H1 (cell line): ENCODE results near the gene MYO1A. TPM values are rescaled to one million over a fixed set of nuclear protein-coding genes. Genes with fewer than 3 reads are reported as not detected.

Source experiments
- CTCF ChIA-PET: fragments of 300-600 bp; sonication (Branson Sonifier 250); formaldehyde crosslinking; loops from one replicate; lab custom pipeline; 2021; ENCODE audit not compliant: partially characterized antibody; lab: Charles Lee
- POLR2A ChIA-PET: fragments of 300-600 bp; sonication (Branson Sonifier 250); formaldehyde crosslinking; loops from one replicate; lab custom pipeline; 2021; ENCODE audit warnings: inconsistent platforms; ENCODE audit not compliant: partially characterized antibody; lab: Charles Lee
- DNase-seq, 2 experiments: peaks; one replicate each; pipeline versions ENCODE4 v3.0.0 to v3.0.0-alpha.2; 2010 to 2022; ENCODE audit warnings: low spot score in 2 of 2, low read depth in 1 of 2, mixed read lengths in 1 of 2
- FAIRE-seq: peaks from 2 replicates; lab custom pipeline; 2011; peaks lifted over from hg19 to GRCh38; lab: Jason Lieb, UNC
- H2AFZ ChIP-seq: 2 replicates; pipeline ENCODE4 v1.8.1; 2012; ENCODE audit warnings: low read length, inconsistent platforms
- H2AK5ac ChIP-seq: 2 replicates; pipeline ENCODE4 v1.6.1; 2013; ENCODE audit warnings: low read depth, low read length
- H2BK120ac ChIP-seq: replicated peaks from 2 replicates; pipeline ENCODE3; 2013; ENCODE audit warnings: low read depth, low read length, inconsistent platforms
- H2BK12ac ChIP-seq: 2 replicates; pipeline ENCODE4 v1.6.1; 2013; ENCODE audit warnings: low read depth, low read length
- H2BK15ac ChIP-seq: 2 replicates; pipeline ENCODE4 v1.6.1; 2013; ENCODE audit warnings: low read length
- H2BK20ac ChIP-seq: 2 replicates; pipeline ENCODE4 v1.6.1; 2013; ENCODE audit warnings: low read length
- H2BK5ac ChIP-seq: 2 replicates; pipeline ENCODE4 v1.6.1; 2013; ENCODE audit warnings: low read depth, low read length
- H3K14ac ChIP-seq: 2 replicates; pipeline ENCODE4 v1.6.1; 2013; ENCODE audit warnings: inconsistent platforms; ENCODE audit not compliant: insufficient read length
- H3K18ac ChIP-seq: 2 replicates; pipeline ENCODE4 v1.6.1; 2013; ENCODE audit warnings: low read length; ENCODE audit errors: extremely low read depth
- H3K23ac ChIP-seq: 2 replicates; pipeline ENCODE4 v1.6.1; 2013; ENCODE audit warnings: inconsistent platforms; ENCODE audit not compliant: insufficient read length
- H3K23me2 ChIP-seq: 2 replicates; pipeline ENCODE4 v1.6.1; 2013; ENCODE audit warnings: low read depth, low read length
- H3K27ac ChIP-seq: 2 replicates; pipeline ENCODE4 v1.6.1; 2011; ENCODE audit warnings: low read depth, low read length, inconsistent platforms
- H3K27me3 ChIP-seq, 4 experiments: replicated peaks in 1 of 4; 1 replicate in 1 of 4; 2 replicates in 3 of 4; pipeline versions ENCODE4 v1.6.1 to v1.8.1; 2011 to 2013; ENCODE audit warnings: low read length in 3 of 4, mild to moderate bottlenecking in 3 of 4, inconsistent platforms in 2 of 4, mixed read lengths in 2 of 4, moderate library complexity in 1 of 4; ENCODE audit not compliant: control insufficient read depth in 3 of 4, insufficient read depth in 3 of 4; ENCODE audit errors: extremely low read depth in 1 of 4
- H3K36me3 ChIP-seq, 4 experiments: 2 replicates each; pipeline versions ENCODE4 v1.6.1 to v1.8.1; 2011 to 2013; ENCODE audit warnings: mild to moderate bottlenecking in 4 of 4, low read length in 3 of 4, moderate library complexity in 2 of 4, control low read depth in 1 of 4, inconsistent platforms in 1 of 4; ENCODE audit not compliant: insufficient read depth in 4 of 4, control insufficient read depth in 2 of 4
- H3K4ac ChIP-seq: replicated peaks from 2 replicates; pipeline ENCODE3; 2013; ENCODE audit warnings: low read length, low read depth, mixed read lengths, inconsistent platforms; ENCODE audit not compliant: insufficient read length
- H3K4me1 ChIP-seq, 4 experiments: replicated peaks in 1 of 4; 1 replicate in 1 of 4; 2 replicates in 3 of 4; pipeline versions ENCODE4 v1.6.1 to v1.8.1; 2011 to 2013; ENCODE audit warnings: low read length in 3 of 4, inconsistent platforms in 2 of 4, mixed read lengths in 1 of 4; ENCODE audit not compliant: insufficient read depth in 4 of 4, control insufficient read depth in 3 of 4
- H3K4me2 ChIP-seq, 2 experiments: 2 replicates each; pipeline versions ENCODE4 v1.6.1 to v1.8.1; 2011 to 2013; ENCODE audit warnings: low read depth in 2 of 2, low read length in 2 of 2, control low read depth in 1 of 2, inconsistent platforms in 1 of 2, mild to moderate bottlenecking in 1 of 2; ENCODE audit not compliant: insufficient read depth in 1 of 2
- H3K4me3 ChIP-seq, 4 experiments: fragments of 200-600, 300-600 bp in 1 of 4; sonication (generic), shearing (Covaris generic), sonication (Bioruptor Twin) in 1 of 4; 2 replicates each; pipeline versions ENCODE4 v1.5.1 to v1.8.1; 2011 to 2016; ENCODE audit warnings: low read length in 4 of 4, low read depth in 3 of 4, control low read depth in 2 of 4, inconsistent platforms in 2 of 4, mild to moderate bottlenecking in 2 of 4, mixed read lengths in 1 of 4, moderate library complexity in 1 of 4; ENCODE audit not compliant: insufficient read depth in 2 of 4; ENCODE audit errors: extremely low read depth in 1 of 4
- H3K56ac ChIP-seq: replicated peaks from 2 replicates; pipeline ENCODE3; 2013; ENCODE audit warnings: low read depth, mild to moderate bottlenecking, mixed read lengths, low read length, inconsistent platforms; ENCODE audit not compliant: insufficient read length
- H3K79me1 ChIP-seq: 2 replicates; pipeline ENCODE4 v1.6.1; 2013; ENCODE audit warnings: low read depth, low read length, control low read depth
- H3K79me2 ChIP-seq, 2 experiments: 2 replicates each; pipeline versions ENCODE4 v1.6.1 to v1.8.1; 2012 to 2013; ENCODE audit warnings: low read length in 2 of 2, mild to moderate bottlenecking in 2 of 2, inconsistent platforms in 1 of 2; ENCODE audit not compliant: insufficient read depth in 2 of 2, control insufficient read depth in 1 of 2
- H3K9ac ChIP-seq, 4 experiments: replicated peaks in 1 of 4; 1 replicate in 1 of 4; 2 replicates in 3 of 4; pipeline versions ENCODE4 v1.6.1 to v1.8.1; 2011 to 2013; ENCODE audit warnings: low read depth in 3 of 4, low read length in 3 of 4, control low read depth in 2 of 4, mild to moderate bottlenecking in 2 of 4, moderate library complexity in 2 of 4, inconsistent platforms in 1 of 4; ENCODE audit errors: extremely low read depth in 1 of 4
- H3K9me3 ChIP-seq, 2 experiments: 2 replicates each; pipeline versions ENCODE4 v1.6.1 to v1.8.1; 2012 to 2013; ENCODE audit warnings: mild to moderate bottlenecking in 2 of 2, moderate library complexity in 2 of 2, control low read depth in 1 of 2, inconsistent platforms in 1 of 2, low read depth in 1 of 2, low read length in 1 of 2, mixed read lengths in 1 of 2; ENCODE audit not compliant: insufficient read depth in 2 of 2
- H4K20me1 ChIP-seq, 2 experiments: replicated peaks in 1 of 2; 2 replicates each; pipeline versions ENCODE3 to v1.8.1; 2011 to 2013; ENCODE audit warnings: inconsistent platforms in 2 of 2, low read length in 2 of 2, mild to moderate bottlenecking in 1 of 2; ENCODE audit not compliant: insufficient read depth in 2 of 2, control insufficient read depth in 1 of 2
- H4K5ac ChIP-seq: 2 replicates; pipeline ENCODE4 v1.6.1; 2013; ENCODE audit warnings: low read length, low read depth, mixed read lengths, inconsistent platforms; ENCODE audit not compliant: insufficient read length
- H4K8ac ChIP-seq: 2 replicates; pipeline ENCODE4 v1.8.0; 2013; ENCODE audit warnings: mild to moderate bottlenecking, moderate library complexity, low read length, inconsistent platforms; ENCODE audit not compliant: insufficient read depth; ENCODE audit errors: extremely low read depth
- H4K91ac ChIP-seq: replicated peaks from 2 replicates; pipeline ENCODE3; 2013; ENCODE audit warnings: low read length, mixed read lengths, inconsistent platforms; ENCODE audit not compliant: insufficient read length
- JUND ChIP-seq: IDR thresholded peaks from 2 replicates; pipeline ENCODE4 v1.6.1; 2011; ENCODE audit warnings: mild to moderate bottlenecking, improper control_type of control experiment, low read length
- SAP30 ChIP-seq: fragments of 300-600 bp; sonication (generic); IDR thresholded peaks from 2 replicates; pipeline ENCODE4 v1.7.1; 2012; ENCODE audit warnings: low read length, moderate library complexity, mild to moderate bottlenecking, inconsistent platforms; ENCODE audit not compliant: insufficient read depth, insufficient replicate concordance
- SP1 ChIP-seq: IDR thresholded peaks from 2 replicates; pipeline ENCODE4 v1.6.1; 2011; ENCODE audit warnings: low read depth, low read length
- WGBS, 2 experiments: shearing (Covaris generic) in 1 of 2; methylation state at CpG; one replicate each; pipeline versions ENCODE4 v1.1.6 to v1.1.7; 2013 to 2015; ENCODE audit warnings: low lambda C conversion rate in 2 of 2, mixed read lengths in 2 of 2, inconsistent platforms in 1 of 2, low coverage in 1 of 2, missing lambda C conversion rate in 1 of 2; ENCODE audit not compliant: insufficient replicate concordance in 2 of 2, insufficient coverage in 1 of 2, insufficient read length in 1 of 2; ENCODE audit errors: extremely low coverage in 1 of 2, missing lambda C conversion rate in 1 of 2; 5-methylcytosine and 5-hydroxymethylcytosine counted together
- polyA plus RNA-seq, 7 experiments: library from polyadenylated mRNA; depleted of rRNA in 3 of 7; stranded (reverse) in 5 of 7; unstranded in 2 of 7; fragments of >200 nt in 5 of 7; fragments of 200-250 nt in 2 of 7; gene quantifications; 1 replicate in 5 of 7; 2 replicates in 1 of 7; 4 replicates in 1 of 7; pipeline versions ENCODE4 v1.2.1 to v1.2.3, GENCODE V29; 2011 to 2013; ENCODE audit warnings: missing spikeins in 2 of 7, mixed read lengths in 2 of 7
- total RNA-seq: library from RNA; stranded (reverse); fragmentation: NEBNext Ultra II Directional; extraction: Animal tissue kit (Norgen Biotek cat#: 25700); gene quantifications from 2 replicates; pipeline ENCODE4 v1.2.1, GENCODE V29; 2021

Gene MYO1A
- total and polyA plus RNA-seq, 2 of the 8 experiments (the other 6 are each of a cell fraction or from before 2014, with no cell fraction given): 0.54 to 0.77 TPM

DNA sequence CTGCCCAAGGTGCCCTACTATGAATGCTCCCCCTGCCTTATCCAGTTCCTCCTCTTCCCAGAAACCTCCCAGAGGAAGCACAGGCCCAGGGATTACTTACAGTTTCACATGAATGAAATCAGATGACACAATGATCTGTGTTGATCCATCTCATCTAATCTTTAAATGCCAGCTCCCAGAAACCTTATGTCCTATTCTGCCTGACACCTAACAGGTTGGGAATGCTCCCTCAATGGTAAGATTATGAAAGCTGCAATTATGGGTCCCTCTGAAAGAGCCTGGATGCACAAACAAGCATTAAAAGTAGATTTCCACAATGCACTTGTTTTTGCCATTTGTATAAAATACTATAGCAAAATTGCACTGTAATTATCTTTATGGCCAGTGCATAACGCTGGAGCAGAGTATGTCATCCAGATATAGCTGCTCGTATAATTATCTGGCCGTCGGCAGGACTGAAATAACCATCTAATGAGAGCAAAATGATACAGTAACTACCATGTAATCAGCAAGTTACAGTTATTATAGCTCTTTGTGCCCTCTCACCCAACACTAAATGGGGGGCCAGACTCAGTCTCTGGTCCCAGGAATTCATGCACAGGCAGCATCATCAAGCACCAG lies 39.2 kb downstream of the MYO1A start:
- H3K4me1 ChIP-seq: peaks cover 2 to 15% (median 11%) of the 10 kb centered on the region in 4 experiments
- no peak overlapping the region for H3K56ac ChIP-seq
- peak overlapping the region in 1 of 2 experiments; percentile 9; a peak in 2 of 4 replicates for H3K4me2 ChIP-seq
- no peak overlapping the region for H2BK20ac ChIP-seq
- ChIA-PET CTCF (interaction anchor here (0.7 to 4.8 kb wide), 14 partner anchors 9 to 779 kb away, joined by 3 to 45 read pairs (median 4); partner anchors contain the start of gene STAT6), POLR2A (interaction anchor here (0.9 to 3.7 kb wide), 3 partner anchors 55 to 117 kb away, joined by 3 to 17 read pairs (median 5); partner anchors contain the start of genes LRP1 and STAT6)
- H3K27ac ChIP-seq: no peak overlapping the region
- H3K18ac ChIP-seq: no peak overlapping the region; the same call in 1 of the 2 replicates
- no peak overlapping the region for H4K5ac ChIP-seq
- H3K9me3 ChIP-seq: no peaks in the 10 kb centered on the region
- no peak overlapping the region for H3K14ac ChIP-seq
- H2BK5ac ChIP-seq: 0 out of 2 replicates have a peak overlapping the region, but pooled peaks have one; percentile 53
- TF ChIP-seq SAP30 (no peak), JUND (no peak), SP1 (0 out of 2 replicates have a peak, but pooled peaks have one; percentile 33)
- no peak for DNase-seq
- H2AFZ ChIP-seq: no peak overlapping the region
- 93% methylated on average over 4 of the region's 4 CpGs; no CpG with 5 or more reads in 1 of the 2 experiments for WGBS, 2 experiments
- H3K4ac ChIP-seq: no peak overlapping the region
- H2BK12ac ChIP-seq: no peak overlapping the region
- no peak overlapping the region for H2BK120ac ChIP-seq
- H2BK15ac ChIP-seq: no peak overlapping the region
- no peak overlapping the region for H4K91ac ChIP-seq
- H3K79me1 ChIP-seq: no peaks in the 10 kb centered on the region
- no peak overlapping the region; a peak in 1 of 7 replicates for H3K9ac ChIP-seq
- H3K23me2 ChIP-seq: no peaks in the 10 kb centered on the region; the same call in 1 of the 2 replicates
- FAIRE-seq: no peak
- no peaks in the 10 kb centered on the region for H3K27me3 ChIP-seq
- H3K36me3 ChIP-seq: no peaks in the 10 kb centered on the region; a peak in 1 of 8 replicates
- no peak overlapping the region for H3K4me3 ChIP-seq
- H4K20me1 ChIP-seq: no peaks in the 10 kb centered on the region
- H3K79me2 ChIP-seq: peaks cover 0 to 1% of the 10 kb centered on the region in 2 experiments; a peak in 2 of 4 replicates
- no peak overlapping the region for H2AK5ac ChIP-seq
- H4K8ac ChIP-seq: no peak overlapping the region
- H3K23ac ChIP-seq: no peak overlapping the region
